GM12892 (cell line): Measurements from ENCODE around the gene NGFR.

Experiments
- DNase-seq: peaks from one replicate; pipeline ENCODE4 v3.0.0; 2011; ENCODE audit not compliant: insufficient read length
- FAIRE-seq: peaks from 2 replicates; lab custom pipeline; 2011; peaks lifted over from hg19 to GRCh38; lab: Jason Lieb, UNC
- POLR2A ChIP-seq: IDR thresholded peaks from 2 replicates; pipeline ENCODE4 v1.6.1; 2011; ENCODE audit warnings: low read depth, low read length, control low read depth
- POLR2AphosphoS5 ChIP-seq: IDR thresholded peaks from 2 replicates; pipeline ENCODE4 v1.6.1; 2011; ENCODE audit warnings: low read depth, low read length, control low read depth
- TAF1 ChIP-seq: IDR thresholded peaks from 2 replicates; pipeline ENCODE4 v1.6.1; 2011; ENCODE audit warnings: low read depth, mild to moderate bottlenecking, control low read depth, low read length, borderline replicate concordance

NGFR gene

DNA sequence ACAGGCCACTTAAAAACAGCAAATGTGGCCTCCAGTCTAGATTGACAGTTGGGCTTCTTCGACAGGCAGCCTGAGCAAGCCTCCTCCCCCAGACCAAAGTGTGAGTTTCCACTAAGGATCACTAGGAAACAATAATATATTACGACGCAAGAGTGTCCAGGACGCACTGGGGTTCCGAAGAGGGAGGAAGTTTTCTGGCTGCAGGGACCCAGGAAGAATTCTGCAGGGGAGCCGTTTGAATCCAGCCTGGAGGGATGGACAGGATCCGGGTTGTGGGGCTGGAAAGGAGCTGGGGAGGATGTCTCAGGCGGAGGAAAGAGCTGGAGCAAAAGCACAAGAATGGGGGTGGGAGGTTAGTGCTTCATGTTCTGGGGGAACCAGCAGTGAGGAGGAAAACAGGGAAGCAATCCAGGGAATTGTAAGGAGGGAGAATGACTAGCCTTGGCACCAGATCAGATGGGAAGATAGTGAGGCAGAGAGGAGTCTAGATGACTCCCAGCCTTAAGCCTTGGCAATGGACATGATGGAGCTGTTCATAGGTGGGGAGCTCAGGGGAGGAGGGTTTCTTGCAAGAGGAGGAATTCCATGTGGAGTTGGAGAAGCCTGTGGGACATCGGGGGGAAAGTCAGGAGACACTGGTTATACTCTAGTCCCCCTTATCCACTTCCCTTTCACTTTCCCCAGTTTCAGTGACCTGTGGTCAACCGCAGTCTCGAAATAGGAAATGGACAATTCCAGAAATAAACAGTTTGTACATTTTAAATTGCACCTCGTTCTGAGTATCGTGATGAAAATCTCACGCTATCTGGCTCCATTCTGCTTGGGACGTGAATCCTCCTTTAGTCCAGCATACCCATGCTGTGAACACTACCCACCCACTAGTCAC lies 26.6 kb downstream of the NGFR start:
- TF ChIP-seq POLR2A (no peak), TAF1 (no peak), POLR2AphosphoS5 (no peak)
- DNase-seq = no peak
- FAIRE-seq = no peak

DNA sequence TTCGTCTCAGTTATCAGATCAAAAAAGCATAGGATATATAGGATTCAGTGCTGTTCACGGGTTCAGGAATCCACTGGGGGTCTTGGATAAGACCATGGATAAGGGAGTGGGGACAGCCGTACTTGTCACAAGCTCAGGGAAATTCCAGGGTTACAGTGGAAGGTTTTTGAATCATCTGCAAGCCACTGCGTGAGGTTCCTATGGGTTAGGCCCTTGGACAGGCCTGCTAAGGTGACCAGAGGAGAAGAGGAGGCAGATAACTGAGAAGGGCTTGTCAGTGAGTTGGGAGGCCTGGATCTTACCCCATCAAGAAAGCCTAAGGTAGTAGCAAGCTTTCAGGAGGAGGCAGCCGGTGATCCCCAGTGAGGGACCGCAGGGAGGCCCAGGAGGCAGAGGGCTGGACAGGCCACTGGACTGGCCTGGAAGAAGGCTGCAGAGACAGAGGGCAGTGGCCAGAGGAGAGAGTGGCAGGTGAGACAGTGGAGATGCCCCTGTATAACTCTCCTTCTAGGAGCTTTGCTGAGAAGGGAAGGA lies 27.3 kb downstream of the NGFR start:
- TF ChIP-seq POLR2A (no peak), POLR2AphosphoS5 (no peak), TAF1 (no peak)
- DNase-seq (no peak), FAIRE-seq (no peak)

DNA sequence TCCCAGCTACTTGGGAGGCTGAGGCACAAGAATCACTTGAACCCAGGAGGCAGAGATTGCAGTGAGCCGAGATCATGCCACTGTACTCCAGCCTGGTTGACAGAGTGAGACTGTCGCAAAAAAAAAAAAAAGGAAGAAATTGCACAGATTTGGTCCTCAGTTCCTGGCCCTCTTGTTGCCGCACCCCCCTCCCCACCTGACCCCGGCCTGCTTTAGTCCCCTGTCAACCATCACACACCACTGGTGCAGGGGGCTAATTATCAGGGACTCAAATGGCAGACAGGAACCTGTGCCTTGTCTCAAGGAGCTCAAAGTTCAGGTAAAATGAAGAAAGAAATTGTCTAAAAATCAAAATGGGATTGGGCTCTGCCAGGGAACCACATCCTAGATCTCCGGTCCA lies 28.1 kb downstream of the NGFR start:
- DNase-seq = no peak

DNA sequence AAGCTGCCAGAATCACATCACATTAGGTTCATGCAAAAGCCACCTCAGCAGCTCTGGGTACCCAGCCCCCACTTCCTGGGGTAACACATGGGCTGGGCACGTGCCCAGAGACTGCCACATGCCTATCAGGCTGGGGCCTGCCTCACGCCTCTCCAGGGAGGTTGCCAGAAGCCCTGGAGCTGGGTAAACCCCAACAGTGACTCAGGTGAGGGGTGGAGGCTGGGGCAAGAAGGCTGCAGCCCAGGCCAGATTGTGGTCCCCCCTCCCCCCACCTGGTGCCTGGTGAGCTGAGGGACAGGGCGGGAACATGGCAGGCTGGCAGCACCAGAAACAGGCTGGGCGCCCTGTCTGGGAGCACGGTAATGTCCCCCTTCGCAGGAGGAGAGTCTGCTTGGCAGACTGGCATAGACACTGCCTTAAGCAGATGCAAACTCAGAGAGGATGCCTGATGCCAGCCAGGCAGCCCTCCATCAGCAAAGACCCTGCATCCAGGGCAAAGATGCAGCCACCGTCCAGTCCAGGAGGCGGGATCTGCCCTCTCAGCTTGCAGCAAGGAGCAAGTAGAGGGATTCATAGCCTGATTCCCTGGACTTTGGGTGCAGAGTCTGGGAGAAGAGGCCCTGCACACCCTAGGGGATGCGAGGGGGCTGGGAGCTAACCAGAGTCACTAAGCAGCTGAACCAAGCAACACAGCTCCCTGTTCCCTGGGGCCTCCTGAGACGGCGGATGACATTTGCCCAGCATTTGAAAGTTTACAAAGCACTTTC lies 28.8 kb downstream of the NGFR start:
- FAIRE-seq (no peak), DNase-seq (peak; percentile 18)
- TF ChIP-seq TAF1 (no peak), POLR2AphosphoS5 (no peak), POLR2A (no peak)

More for the DNA sequence above, 28.1 kb downstream of the NGFR start:
- no peak for FAIRE-seq
- TF ChIP-seq POLR2A = no peak
- no peak for TF ChIP-seq POLR2AphosphoS5
- TF ChIP-seq TAF1 = no peak

DNA sequence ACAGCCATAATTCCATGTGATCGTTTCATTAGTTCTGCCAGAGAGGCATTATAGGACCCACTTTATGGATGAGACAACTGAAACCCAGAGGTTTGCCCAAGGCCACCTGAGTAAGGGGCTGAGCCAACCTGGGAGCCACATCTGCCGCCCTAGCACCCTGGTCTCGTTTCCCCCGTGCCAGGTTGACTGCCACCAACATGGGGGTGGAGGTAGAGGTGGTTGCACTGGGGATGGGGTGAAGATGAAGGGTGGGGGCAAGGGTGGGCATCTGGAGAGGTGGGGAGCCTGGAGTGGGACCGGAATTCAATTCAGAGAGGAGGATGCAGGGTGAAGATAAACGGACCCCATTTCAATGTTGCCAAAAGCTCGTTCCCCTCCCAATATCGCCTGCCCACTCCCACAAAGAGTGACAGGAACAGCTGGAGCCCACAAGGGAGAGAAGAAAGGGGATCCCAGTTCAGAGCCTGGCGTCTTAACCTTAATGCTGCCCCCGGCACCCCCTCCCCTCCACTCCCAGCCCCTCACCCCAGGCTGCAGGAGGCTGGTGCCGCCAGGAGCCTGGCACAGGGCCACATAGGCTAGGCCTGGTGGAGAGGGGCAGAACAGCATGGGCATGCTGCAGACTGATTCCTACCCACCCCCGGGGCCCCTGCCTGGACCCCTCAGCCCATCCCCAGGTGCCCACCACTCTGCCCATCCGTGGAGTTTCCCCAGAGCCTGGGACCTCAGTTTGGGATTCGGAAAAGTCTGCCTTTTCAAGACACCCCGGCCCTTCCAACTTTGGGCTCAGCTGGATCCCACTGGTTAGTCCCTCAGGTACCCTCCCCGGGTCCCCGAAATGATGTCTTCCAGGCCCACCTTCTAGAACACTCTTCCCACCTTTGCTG lies 29.6 kb downstream of the NGFR start:
- FAIRE-seq = no peak
- TF ChIP-seq POLR2A (no peak), TAF1 (no peak), POLR2AphosphoS5 (no peak)
- peak; percentile 17 for DNase-seq

DNA sequence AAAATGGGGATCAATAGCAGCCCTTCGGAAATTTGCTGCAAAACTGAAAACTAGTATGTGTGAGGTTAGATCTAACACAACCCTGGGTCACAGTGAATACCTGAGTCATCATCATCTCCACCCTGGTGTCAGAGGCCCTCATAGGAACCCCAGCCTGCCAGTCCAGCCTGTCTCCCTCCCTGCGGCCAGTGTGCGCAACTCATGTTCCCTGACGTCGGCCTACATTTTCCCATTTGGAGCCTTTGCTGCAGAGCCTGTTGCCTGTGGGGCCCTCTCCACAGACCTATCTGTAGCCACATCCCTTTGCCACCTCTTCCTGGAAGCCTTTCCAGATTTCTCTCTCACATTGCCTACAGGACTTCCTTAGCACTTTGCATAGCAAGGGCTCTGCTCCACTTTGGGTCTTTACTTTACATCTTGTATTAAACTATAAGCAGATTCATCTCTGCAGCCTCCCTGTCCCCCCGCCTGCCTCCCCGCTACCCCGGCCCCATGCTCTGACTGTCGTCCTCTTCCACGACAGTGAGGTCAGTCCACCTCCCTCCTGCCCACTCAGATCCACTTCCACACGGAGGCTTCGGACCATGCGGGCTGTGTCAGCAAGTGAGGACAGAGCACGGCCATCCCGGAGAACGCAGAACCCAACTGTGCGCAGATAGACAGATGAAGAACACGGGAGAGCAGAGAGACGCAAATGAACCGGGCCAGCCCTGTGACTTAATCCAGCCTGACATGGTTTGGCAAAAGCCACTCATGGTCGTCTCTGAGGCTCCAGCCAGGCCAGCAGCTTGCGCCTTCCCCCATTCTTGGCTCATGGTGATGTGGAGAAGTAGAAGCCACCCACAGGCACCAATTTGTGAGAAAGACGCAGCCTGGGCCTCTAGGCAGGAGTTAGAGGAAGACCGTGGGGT lies 31.0 kb downstream of the NGFR start:
- FAIRE-seq = no peak
- no peak for DNase-seq
- TF ChIP-seq TAF1 (no peak), POLR2A (no peak)

DNA sequence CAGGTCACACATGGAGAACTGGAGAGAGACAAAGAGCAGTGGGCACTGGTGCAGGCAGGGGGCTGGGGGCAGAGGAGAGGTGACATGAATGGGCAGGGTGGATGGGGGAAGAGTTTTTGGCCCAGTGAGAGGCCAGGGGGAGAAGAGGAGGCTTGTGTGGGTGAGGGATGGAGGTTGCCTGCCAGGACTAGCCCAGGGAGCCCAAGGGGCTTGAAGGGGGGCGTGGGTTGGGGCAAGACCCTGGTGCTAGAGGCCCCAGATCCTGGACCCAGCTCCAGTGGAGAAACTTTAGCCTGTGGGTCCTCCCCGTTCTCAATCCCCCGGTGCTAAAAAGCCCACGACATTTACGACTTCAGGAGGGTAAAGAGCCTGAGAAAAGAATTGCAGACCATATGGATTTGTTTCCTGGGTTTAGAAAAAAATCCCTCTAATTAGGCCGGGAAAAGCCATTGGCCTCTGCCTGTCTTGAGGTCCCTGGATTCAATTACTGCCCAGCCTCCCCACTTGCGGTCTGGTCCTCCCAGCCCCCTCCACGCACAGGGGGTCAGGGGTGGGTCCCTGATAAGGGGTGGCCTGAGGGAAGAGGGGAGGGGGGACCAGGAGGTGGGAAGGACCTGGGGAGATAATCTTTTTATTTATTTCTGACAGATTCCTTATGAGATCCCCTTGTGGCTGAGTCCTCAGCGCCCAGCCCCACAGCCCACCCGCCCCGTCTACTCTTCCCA lies 33.0 kb downstream of the NGFR start:
- no peak for FAIRE-seq

DNA sequence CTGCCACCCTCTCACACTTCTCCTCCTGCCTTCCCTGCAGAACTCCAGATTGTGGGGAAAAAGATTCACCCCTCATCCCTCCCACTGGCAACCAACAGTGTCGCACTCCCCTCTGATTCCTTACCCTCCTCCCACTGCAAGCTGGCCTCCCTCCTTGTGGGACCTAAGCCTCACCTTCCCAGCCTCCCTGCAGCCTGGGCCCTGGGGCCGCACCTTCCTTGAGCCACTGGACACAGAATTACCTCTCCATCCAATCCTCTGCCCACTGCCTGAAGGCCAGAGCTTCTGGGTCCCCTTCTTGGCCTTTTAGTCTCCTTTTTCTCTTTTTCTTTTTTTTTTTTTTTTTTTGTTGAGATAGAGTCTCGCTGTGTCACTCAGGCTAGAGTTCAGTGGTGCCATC lies 33.9 kb downstream of the NGFR start:
- DNase-seq (no peak), FAIRE-seq (no peak)
- TF ChIP-seq POLR2AphosphoS5 = no peak
- TF ChIP-seq TAF1 = no peak
- no peak for TF ChIP-seq POLR2A

More for the DNA sequence above, 33.0 kb downstream of the NGFR start:
- no peak for DNase-seq
- TF ChIP-seq POLR2AphosphoS5 = no peak
- no peak for TF ChIP-seq TAF1
- no peak for TF ChIP-seq POLR2A

DNA sequence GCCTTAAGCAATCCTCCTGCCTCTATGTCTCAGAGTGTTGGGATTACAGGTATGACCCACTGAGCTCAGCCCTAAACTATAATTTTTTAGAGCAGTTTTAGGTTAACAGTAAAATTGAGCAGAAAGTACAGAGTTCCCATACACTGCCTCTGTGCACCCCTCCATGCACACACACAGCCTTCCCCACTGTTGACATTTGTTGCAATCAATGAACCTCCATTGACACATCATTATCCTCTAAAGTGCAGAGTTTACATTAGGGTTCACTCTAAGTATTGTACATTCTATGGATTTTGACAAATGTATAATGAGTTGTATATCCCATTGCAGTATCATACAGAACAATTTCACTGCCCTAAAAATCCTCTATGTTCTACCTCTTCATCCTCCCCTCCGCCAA lies 35.0 kb downstream of the NGFR start:
- no peak for FAIRE-seq
- TF ChIP-seq POLR2A = no peak
- no peak for TF ChIP-seq TAF1
- no peak for TF ChIP-seq POLR2AphosphoS5
- no peak for DNase-seq

DNA sequence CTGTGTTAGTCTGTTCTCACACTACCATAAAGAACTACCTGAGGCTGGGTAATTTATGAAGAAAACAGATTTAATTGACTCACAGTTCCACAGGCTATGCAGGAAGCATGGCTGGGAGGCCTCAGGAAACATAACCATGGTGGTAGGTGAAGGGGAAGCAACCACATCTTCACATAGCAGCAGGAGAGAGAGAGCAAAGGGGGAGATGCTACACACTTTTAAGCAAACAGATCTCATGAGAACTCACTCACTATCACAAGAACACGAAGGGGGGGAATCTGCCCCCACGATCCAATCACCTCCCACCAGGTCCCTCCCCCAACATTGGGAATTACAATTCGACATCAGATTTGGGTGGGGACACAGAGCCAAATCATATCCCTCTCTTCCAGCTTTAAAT lies 48.8 kb downstream of the NGFR start:
- DNase-seq = no peak
- TF ChIP-seq TAF1 (no peak), POLR2AphosphoS5 (no peak), POLR2A (no peak)
- FAIRE-seq = no peak
